Activated CD4-positive, alpha-beta T cell treated with anti-CD3 and anti-CD28 coated beads for 24 hours (primary cell): ENCODE results near the gene SLC39A11.

Source experiments
- DNase-seq, 2 donors: peaks; one replicate each; pipeline ENCODE4 v3.0.0-alpha.2; 2020; ENCODE audit warnings: low read depth in 2 of 2

SLC39A11 gene

DNA sequence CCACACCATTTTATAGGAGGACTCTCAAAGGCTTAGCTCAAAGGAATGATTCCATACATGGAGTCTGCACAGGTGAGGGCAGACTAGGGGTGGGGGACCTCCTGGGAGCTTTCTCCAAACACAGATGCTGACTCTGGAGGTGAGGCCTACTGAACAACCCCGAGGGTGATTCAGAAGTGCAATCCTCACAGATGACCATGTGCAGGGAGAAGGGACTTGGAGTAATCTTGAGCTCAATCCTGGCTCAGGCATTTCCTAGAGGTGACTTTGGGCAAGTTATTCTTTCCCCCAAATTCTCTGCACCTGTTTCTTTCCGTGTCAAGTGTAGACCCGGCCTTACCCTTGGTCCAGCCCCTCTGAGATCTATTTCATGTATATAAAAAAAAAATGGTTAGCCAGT is 401.5 kb downstream of the SLC39A11 start:
- no peak for DNase-seq

DNA sequence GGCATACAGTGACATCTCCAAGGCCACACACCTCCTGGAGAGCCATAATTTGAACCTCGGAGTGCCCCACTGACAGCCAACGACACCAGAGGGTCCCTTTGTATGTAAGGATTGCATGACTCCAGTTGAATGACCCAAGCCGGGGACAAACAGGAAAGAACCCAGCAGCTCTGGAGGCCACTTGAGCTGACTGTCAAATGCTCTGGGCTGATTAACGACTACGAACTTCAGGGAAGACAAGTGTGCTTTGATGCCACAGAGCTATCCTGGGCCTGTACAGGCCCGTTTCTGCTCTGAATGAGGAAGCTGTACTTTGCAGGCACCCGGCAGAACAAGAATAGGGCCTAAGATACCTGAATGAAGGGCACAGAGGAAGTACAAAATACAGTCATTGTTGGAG is 404.6 kb downstream of the SLC39A11 start:
- no peak for DNase-seq

DNA sequence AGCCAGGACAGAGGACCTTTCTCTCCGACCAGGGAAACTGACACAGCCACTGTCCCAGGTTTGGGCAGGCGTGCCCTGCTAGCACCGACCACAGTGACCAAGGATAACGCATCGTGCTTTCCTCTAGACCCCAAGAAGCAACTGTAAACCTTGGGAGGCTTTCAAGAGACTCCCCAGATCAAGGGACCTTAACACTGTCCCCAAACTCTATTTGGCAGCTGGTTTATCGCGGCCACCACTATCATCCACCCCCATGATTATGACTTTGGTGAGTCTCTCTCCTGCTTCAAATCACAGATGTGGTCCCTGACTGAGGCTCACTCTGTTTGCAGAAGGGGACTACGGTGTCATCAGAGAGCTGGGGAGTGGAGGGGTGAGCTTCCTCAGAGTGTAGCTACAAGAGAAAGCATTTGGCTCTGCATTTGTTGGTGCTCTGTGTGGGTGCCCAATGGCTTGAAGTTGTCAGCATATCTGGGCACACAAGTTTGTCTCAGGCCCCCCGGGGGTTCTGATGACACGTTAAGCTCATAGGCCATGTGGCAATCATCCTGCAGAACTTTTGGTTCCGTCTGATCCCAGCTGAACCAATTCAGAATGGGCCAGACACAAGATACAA is 408.0 kb downstream of the SLC39A11 start:
- DNase-seq: no peak

DNA sequence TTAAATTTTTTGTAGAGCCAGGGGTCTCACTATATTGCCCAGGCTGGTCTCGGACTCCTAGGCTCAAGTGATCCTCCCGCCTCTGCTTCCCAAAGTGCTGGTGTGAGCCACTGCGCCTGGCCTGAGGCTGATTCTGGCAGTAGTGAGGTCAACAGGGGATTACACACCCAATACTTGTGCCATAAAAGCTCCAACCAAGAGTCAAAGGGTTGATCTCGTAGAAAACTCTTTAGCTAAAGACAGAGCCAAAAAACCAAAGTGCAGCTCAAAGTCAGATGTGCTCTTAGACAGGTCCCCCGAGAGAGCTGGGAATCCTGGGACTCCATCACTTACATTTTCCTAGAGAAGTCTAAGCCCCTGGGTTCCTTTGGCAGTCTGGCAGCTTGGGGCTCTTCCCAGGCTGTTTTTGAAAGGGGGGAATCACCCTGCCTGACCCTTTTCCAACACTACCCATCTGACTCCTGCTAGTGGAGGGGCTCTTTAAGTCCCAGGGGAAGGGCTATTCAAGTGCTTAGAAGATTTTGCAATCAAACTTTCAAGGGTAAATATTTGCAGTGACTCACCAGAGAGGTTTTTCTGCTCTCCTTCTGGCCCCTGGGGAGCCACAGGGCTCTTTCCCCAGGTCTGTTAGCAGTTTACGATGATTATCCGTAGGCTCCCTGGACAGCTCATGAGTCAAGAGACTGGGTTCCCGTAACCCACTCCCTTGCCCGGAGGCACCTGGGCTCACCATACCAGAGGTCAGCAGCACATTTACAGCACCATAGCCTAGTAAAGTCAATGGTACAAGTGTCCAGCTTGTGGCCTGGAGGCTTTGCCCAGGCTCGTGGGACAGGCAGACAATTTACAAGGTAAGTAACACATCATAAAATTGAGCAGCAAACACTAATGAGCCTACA is 408.7 kb downstream of the SLC39A11 start:
- DNase-seq: no peak

DNA sequence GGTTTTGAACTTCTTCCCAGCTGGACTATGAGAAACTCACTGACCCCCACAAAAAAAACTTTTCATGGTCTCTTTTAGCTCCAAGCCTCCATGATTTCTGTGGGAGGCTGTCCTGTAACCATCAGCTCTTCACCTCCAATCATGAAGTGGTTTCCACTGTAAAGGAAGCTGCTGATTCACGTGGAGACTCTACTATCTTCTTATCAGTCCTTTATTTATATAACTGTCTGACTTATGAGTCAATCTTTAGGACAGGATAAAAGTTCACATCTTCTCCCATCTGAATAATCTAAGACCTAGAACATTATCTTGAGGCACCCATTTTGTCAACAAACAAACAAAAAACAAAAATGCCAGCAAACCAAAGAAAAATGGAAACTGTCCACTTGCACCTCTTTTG is 409.9 kb downstream of the SLC39A11 start:
- DNase-seq: no peak

DNA sequence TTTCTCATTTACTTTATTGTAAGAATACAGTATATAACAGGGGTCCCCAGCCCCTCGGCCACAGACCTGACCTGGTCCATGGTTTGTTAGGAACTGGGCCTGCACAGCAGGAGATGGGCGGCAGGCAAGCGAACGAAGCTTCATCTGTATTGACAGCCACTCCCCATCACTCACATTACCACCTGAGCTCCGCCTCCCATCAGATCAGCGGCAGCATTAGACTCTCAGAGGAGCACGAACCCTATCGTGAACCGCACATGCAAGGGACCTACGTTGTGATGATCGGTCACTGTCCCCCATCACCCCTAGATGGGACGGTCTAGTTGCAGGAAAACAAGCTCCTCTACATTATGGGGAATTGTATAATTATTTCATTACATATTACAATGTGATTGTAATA is 410.6 kb downstream of the SLC39A11 start:
- DNase-seq: no peak

DNA sequence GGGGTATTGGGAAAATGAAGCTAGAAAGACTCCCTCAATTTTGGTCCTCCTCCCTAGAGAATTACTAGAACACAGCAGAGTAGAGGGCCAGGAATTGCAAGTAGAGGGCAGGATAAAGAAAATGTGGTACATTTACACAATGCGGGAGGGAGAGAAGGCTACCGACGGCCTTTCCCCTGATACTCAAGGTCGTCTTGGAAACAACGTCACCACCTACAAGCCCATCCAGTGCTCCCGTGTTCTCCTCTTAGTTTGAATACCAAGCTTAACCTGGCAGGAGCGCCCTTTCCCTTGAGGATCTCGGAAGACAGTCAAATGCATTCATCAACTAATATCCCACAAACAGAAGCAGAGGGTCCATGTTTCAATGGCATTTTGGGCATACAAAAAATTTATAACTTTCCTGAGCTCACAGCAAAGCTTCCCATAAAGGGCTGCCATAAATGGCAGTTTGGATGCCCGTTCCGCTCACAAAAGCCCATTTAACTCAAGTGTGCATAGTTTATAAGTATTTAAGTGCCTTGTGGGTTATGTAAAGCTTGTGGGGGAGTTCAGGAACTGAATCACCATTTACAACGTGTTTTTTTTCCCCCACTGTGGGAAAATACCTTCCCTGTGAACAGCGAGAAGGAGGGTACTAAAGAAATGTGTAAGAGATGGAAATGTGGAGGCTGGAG is 414.6 kb downstream of the SLC39A11 start:
- no peak for DNase-seq

DNA sequence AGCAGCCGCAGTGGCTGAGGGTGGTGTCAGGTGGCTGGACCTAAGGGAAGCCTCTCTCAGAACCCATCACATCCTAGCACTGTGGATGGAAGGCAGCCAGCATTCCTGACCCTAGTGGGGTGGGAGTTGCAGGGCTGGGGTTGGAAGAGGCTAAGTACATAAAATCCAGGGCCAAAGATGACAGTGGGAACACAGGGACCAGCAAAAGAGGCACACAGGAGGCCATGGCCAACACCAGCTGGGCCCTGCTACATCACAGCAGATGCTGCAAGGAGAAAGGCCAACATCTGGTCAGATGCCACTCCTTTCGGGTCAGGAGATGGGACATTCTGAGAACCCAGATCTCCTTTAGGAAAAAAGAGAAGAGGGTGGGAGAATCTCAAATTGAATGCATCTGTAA is 415.4 kb downstream of the SLC39A11 start:
- DNase-seq: no peak

DNA sequence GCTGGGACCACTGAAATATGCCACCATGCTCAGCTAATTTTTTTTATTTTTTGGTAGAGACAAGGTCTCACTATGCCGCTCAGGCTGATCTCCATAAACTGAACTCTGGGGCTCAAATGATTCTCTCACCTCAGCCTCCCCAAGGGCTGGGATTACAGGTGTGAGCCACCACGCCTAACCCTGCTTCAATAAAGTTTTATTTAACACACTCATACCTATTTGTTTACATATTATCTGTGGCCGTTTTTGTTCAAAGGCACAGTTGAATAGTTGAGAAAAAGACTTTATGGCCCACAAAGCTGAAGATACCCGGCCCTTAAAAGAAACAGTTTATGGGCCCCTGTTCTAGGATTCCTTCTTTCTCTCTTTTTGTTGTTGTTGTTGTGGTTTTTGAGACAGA is 419.8 kb downstream of the SLC39A11 start:
- DNase-seq: no peak

DNA sequence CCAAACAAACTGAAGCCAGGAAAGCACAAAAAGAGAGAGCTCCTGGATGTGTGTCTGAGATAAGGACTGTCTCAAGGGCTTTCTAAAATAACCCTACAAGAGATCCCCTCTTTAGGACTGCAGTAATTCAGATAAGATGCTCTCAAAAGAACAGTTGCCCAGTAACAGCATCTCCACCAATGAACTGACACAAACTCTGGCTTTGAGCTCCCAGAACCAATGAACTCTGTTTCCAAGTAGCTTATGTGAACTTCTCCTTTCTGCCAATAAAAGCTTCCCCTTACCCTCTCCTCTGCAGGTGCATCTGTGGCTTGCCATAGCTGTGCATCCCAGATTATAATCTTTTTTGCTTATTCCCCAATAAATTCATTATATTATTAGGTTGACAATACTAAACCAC is 421.5 kb downstream of the SLC39A11 start:
- DNase-seq: no peak

DNA sequence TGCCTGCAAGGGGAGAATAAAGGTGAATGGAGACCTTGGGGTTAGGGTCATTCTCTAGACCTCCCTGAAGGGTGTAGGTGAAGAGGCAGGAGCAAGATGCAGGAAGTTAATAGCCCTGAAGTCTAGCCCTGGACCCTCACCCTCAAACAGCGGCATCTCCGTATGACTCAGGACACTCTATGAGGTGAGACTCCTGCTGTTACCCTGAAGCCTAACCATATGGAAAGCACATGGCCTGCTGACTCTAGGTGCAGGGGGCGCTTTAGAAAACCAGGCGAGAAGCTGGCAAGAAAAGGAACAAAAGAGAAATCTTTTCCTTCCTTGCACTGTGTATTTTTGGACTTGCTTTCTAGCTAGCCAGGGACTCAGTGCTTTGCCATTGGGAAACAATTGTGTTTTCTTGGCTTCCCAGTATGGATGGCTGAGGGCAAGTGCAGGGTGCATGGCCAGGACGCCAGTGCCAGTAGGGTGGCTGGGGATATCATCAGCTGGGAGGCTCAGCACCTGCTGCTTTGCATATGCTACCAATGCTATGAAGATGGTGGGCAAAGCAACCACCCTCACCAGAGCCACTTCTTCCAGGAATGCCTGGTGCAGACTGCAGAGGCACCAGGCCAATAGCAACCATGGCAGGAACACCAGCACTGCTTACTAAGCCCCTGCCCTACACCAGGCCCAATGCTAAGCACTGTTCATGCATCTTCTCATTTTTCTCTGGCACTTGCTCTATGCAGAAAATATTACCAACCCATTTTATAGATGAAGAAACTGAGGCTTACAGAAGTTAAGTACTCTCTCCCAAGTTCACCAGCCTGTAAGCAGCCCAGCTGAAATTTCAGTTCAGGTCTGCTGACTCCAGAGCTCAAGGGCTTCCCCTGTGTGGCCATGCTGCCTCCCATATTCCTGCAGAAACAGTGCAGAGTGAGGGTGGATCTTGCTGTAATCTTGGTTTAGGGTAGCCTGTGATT is 425.1 kb downstream of the SLC39A11 start:
- no peak for DNase-seq

DNA sequence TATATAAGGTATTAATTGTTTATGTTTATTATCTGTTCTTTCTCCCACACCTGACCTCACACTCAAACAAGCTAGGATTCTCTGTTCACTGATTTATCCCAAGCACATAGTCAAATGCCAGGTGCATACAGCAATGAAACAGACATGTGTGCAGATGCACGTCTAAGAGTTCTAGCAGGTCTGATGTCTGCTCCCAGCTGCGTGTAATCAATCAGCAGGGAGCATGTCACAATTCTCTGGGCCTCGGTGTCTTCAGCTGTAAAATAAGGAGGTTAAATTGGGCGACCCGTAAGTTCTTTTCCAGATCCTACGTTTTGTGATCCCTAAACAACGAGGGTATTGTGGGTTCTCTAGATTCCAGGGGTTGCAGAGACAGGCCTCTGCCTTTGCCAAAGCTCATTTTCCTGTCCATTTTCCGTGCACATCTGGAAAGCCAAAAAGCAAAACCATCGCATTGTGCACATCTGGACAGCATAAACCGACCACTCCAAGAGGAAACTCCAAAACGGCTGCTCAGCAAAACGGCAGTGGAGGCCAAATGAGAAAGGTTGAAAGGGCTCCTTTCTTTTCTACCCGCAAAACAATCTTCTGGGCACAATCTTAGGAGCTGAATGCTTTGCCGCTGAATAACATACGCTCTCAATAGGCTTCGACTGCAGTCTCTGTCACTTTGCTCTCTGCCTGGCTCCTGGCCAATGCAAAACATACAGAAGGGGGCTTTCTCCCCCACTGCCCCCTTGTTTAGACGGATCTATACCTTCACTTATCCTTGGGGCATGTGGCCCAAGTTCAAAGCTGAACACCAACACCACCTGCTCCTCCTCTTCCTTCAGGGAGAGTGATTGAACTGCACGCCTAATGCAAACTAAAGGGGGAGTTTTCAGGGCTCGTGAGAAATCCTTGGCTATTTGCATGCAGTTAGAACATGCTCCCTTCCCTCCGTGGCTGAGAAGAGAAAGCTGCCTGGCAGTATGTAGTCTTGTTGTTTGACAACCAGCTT is 426.3 kb downstream of the SLC39A11 start:
- no peak for DNase-seq

DNA sequence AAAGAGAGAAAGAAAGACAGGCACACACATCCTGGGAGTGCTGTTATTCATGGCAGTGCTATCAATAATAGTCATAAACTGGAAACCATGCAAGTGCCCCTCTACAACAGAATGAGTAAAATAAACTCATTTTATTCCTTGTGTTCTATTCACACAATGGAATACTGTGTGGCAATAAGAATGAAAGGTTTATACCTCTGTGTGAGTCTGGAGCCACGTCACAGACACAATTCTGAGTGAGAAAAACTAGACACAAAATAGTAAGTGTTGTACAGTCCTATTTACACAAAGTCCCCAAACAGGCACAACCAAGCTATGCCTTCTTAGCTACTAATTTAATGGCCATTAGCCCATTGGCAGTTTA is 429.7 kb downstream of the SLC39A11 start:
- no peak for DNase-seq

DNA sequence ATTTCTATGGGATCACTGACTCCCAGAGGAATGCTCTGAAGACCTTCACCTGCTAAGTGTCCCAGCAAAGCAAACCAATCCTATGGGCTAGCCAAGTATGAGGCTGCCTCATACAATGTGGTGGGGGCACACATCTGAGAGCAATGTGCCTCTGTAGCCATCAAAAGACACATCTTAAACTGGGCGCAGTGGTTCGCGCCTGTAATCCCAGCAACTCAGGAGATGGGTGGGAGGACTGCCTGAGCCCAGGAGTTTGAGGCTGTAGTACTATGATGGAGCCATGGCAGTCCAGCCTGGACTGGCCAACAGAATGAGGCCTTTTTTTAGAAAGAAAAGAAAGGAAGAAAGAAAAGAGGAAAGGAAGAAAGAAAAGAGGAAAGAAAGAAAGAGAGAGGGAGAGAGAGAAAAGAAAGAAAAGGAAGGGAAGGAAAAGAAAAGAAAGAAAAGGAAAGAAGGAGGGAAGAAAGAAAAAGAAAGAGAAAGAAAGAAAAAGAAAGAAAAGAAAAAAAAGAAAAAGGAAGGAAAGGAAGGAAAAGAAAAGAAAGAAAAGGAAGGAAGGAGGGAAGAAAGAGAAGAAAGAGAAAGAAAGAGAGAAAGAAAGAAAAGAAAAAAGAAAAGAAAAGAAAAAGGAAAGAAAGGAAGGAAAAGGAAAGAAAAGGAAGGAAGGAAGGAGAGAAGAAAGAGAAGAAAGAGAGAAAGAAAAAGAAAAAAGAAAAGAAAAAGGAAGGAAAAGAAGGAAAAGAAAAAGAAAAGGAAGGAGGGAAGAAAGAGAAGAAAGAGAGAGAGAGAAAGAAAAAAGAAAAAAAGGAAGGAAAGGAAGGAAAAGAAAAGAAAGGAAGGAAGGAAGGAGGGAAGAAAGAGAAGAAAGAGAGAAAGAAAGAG is 430.3 kb downstream of the SLC39A11 start:
- no peak for DNase-seq

DNA sequence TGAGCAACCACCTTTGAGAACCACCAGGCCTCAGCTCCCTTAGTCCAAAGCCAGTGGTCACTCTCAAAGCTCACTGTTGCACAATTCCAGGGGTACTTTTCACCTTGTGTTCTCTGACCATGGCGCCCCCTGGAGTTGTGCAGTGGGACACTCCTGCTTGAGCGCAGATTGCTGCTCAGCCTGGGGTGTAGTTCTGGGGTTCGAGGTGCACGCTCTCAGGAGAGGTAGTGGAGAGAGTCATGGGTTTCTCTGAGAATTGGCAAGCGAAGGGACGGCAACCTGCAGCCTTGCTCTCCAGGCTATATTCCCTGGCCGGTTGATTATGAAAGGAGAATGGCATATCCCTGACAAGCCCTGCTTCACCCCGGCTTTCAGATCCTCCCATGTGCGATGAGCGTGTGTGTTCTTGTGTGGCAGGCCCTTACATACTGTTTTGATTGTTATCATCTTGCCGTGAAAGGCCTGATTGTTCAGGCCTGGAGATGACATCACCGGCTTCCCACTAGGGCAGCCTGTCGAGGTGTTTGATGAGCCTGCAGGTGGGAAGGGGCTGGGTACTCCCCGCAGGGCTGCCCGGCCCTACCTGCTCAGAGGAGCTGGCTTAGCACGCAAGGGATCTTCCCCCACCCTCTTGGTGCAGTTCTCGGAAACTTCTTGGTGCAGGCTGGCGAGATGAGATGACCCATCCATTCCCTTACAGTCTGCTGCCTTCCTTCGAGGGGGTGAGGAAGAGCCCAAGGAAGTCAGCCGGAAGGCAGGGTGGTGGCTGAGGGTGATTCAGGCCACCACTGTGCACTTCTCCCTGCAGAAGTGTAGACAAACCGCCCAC is 431.2 kb downstream of the SLC39A11 start:
- DNase-seq: no peak

DNA sequence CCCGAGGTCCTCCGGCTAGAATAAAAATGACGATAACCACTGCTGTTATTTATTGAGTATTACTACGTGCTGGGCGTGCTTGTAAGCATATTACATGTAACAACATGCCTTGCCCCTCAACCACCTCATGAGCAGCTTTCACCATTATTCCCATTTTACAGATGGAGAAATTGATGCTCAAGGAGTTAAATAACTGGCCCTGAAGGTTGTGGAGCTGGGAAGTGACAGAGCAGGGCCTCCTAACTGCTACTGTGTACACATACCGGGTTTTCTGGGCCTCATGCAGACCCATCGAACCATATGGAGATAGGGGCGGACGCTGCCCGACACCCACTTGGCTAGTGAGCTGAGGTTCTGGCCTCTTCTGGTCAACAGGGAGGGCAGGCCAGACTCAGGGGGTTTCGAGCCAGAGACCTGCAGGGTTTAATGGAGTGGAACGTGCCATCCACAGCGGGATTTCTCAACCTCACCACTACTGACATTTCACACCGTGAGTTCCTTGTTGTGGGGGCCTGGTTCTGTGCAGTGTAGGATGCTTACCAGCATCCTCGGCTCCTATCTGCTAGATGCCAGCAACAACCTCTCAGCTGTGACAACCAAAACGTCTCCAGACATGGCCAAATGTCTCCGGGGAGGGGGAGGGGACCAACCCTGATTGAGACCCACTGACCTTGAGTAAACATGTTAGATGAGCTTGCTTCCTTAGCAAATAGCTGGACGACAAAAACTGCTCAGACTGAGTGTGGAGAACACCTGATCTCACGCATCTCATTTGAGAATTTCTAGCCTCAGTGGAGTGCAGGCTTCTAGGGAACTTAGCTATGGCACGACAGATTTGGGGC is 432.0 kb downstream of the SLC39A11 start:
- no peak for DNase-seq

DNA sequence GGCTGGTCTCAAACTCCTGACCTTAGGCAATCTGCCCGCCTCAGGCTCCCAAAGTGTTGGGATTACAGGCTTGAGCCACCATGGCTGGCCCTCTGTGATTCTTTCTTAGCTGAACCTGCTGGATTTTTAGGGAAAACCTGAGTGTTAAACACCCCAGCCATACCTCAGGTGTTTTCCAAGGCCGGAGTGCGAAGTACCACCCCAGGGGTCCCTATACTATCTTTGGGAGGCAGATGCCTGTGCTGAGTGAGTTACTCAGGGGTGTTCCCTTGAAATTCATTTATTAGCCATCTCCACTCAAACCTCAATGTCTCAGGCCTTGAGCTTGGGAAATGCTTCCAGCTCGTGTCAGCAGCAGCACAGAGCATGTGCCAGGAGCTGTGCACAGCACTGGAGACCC is 432.7 kb downstream of the SLC39A11 start:
- no peak for DNase-seq

DNA sequence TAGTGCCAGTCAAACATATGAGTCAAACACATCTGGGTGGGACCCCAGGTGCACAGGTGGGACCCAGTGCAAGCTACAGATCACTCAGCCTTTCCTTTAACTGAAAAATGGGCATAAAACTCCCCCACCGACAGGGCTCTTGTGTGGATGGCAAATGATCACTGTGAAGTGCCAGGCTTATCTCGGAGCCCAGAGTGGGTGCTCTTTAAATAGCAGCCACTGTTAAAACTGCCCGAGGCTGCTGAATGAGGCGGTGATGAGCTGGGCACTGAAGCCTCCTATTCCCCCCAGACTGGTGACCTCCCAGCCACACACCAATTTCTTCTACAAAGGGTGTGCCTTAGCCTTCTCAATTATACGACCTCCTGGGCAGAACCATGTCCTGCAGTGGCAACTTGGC is 433.8 kb downstream of the SLC39A11 start:
- DNase-seq: no peak
